ENCODE results near the gene ZNF780B.
A peak's percentile ranks its signal among the peaks of the same experiment; 100 is the strongest.

Gene ZNF780B

GRCh38 chr19:39998501-39998900 is 57.5 kb downstream of the ZNF780B start:
- POLR2A ChIA-PET (ENCODE audit: low non-redundant PET) = no interaction called here
- no peak for TF ChIP-seq CTCF (conservative IDR thresholded peaks at IDR 0.05; ENCODE audit: low read depth)
- DNase-seq (ENCODE audit: low spot score) = peak; percentile 23
- CTCF ChIA-PET = no interaction called here
- H3K27ac ChIP-seq = no peak overlapping the region

- ChIA-PET CTCF (no interaction called here), POLR2A (ENCODE audit: low non-redundant PET) (no interaction called here)
- no peak for DNase-seq (ENCODE audit: low spot score)
Observed at GRCh38 chr19:39997638-39998216, 58.3 kb downstream of the ZNF780B start.

GRCh38 chr19:39996811-39997637 is 59.0 kb downstream of the ZNF780B start, which contains the start of gene ZNF546:
Gene ZNF546, plus strand, starts transcription at chr19:39997060. Its CDS starts 1,267 bp downstream, at chr19:39998327.
- TF ChIP-seq CTCF (conservative IDR thresholded peaks at IDR 0.05; ENCODE audit: low read depth) = no peak
- peak; percentile 85 for DNase-seq (ENCODE audit: low spot score)
- ChIA-PET CTCF (interaction anchor here (0.5 kb wide), 1 partner anchor 479 kb away, joined by 3 read pairs; no protein-coding TSS in a partner anchor), POLR2A (ENCODE audit: low non-redundant PET) (no interaction called here)
- H3K27ac ChIP-seq = peak within 1 kb of the TSS; percentile 77

More at GRCh38 chr19:39997638-39998216, 58.3 kb downstream of the ZNF780B start:
- TF ChIP-seq CTCF (conservative IDR thresholded peaks at IDR 0.05; ENCODE audit: low read depth) = no peak
- peak overlapping the region; percentile 77 for H3K27ac ChIP-seq

- peak; percentile 51 for DNase-seq (ENCODE audit: low spot score)
- H3K27ac ChIP-seq = peak overlapping the region; percentile 77
- CTCF ChIA-PET = interaction anchor here (0.5 kb wide), 1 partner anchor 478 kb away, joined by 3 read pairs; no protein-coding TSS in a partner anchor
- POLR2A ChIA-PET (ENCODE audit: low non-redundant PET) = no interaction called here
- no peak for TF ChIP-seq CTCF (conservative IDR thresholded peaks at IDR 0.05; ENCODE audit: low read depth)
Observed at GRCh38 chr19:39996218-39996810, 59.7 kb downstream of the ZNF780B start.

- ChIA-PET POLR2A (ENCODE audit: low non-redundant PET) (no interaction called here), CTCF (no interaction called here)
Observed at GRCh38 chr19:39995794-39996193, 60.2 kb downstream of the ZNF780B start.

More at GRCh38 chr19:39995794-39996193, 60.2 kb downstream of the ZNF780B start:
- no peak for DNase-seq (ENCODE audit: low spot score)
- no peak overlapping the region for H3K27ac ChIP-seq
- TF ChIP-seq CTCF (conservative IDR thresholded peaks at IDR 0.05; ENCODE audit: low read depth) = no peak

Data from RWPE1 (cell line).